PC-3 (cell line): ENCODE data around the gene WBP4. TPM values are rescaled to one million over a fixed set of nuclear protein-coding genes. Genes with fewer than 3 reads are reported as not detected.

Experiments used
- ATAC-seq: fragments of 200-7000 bp; cut with Tn5 transposase; 2 replicates; pipeline ENCODE4 v1.9.1; 2020; ENCODE audit warnings: mild to moderate bottlenecking, moderate library complexity
- BruUV-seq: library from RNA; stranded (reverse); fragments of 400-500 nt; replicated peaks from 2 replicates; lab custom pipeline; 2021; lab: Mats Ljungman, UMichigan
- CTCF ChIA-PET: fragments of 300-600 bp; sonication (Branson Sonifier 250); formaldehyde crosslinking; loops from one replicate; lab custom pipeline; 2022; ENCODE audit warnings: antibody characterized with exemption; lab: Charles Lee
- POLR2A ChIA-PET: fragments of 300-600 bp; sonication (Branson Sonifier 250); formaldehyde crosslinking; loops from one replicate; lab custom pipeline; 2022; ENCODE audit warnings: antibody characterized with exemption; ENCODE audit not compliant: unreplicated experiment; lab: Charles Lee
- DNase-seq: peaks from one replicate; pipeline ENCODE4 v3.0.0-alpha.2; 2015
- H2AFZ ChIP-seq: fragments of 300-600 bp; sonication (generic); 2 replicates; pipeline ENCODE4 v1.6.0; 2016; ENCODE audit warnings: antibody characterized with exemption, low read length
- H3F3A ChIP-seq: fragments of 300-600 bp; sonication (generic); one replicate; pipeline ENCODE4 v1.6.0; 2017; ENCODE audit warnings: antibody characterized with exemption, low read length, control low read depth, mild to moderate bottlenecking; ENCODE audit not compliant: unreplicated experiment
- H3K27ac ChIP-seq: fragments of 300-600 bp; sonication (generic); 2 replicates; pipeline ENCODE4 v1.5.1; 2016; ENCODE audit warnings: mild to moderate bottlenecking, low read length
- H3K27me3 ChIP-seq: fragments of 300-600 bp; sonication (generic); 2 replicates; pipeline ENCODE4 v1.6.1; 2016; ENCODE audit warnings: low read length, mixed read lengths
- H3K36me3 ChIP-seq: fragments of 300-600 bp; sonication (generic); 2 replicates; pipeline ENCODE4 v1.6.1; 2016; ENCODE audit warnings: low read depth, mixed run types, low read length, mixed read lengths
- H3K4me1 ChIP-seq: fragments of 300-600 bp; sonication (generic); 2 replicates; pipeline ENCODE4 v1.5.1; 2016; ENCODE audit warnings: low read length; ENCODE audit not compliant: insufficient read depth
- H3K4me2 ChIP-seq: fragments of 300-600 bp; sonication (generic); 2 replicates; pipeline ENCODE4 v1.6.0; 2016; ENCODE audit warnings: low read length
- H3K4me3 ChIP-seq: fragments of 300-600 bp; sonication (generic); 2 replicates; pipeline ENCODE4 v1.5.1; 2016; ENCODE audit warnings: mild to moderate bottlenecking, low read length, mixed read lengths
- H3K79me2 ChIP-seq: fragments of 300-600 bp; sonication (generic); 2 replicates; pipeline ENCODE4 v1.6.1; 2017; ENCODE audit warnings: low read length, mixed read lengths
- H3K9ac ChIP-seq: fragments of 300-600 bp; sonication (generic); 2 replicates; pipeline ENCODE4 v1.6.0; 2016; ENCODE audit warnings: mild to moderate bottlenecking, low read length
- H3K9me2 ChIP-seq: fragments of 300-600 bp; sonication (generic); replicated peaks from 2 replicates; pipeline ENCODE4 v1.6.1; 2016; ENCODE audit warnings: mixed run types, low read length, mixed read lengths
- H3K9me3 ChIP-seq: fragments of 300-600 bp; sonication (generic); 2 replicates; pipeline ENCODE4 v1.6.1; 2016; ENCODE audit warnings: low read length, mixed read lengths
- H4K20me1 ChIP-seq: fragments of 300-600 bp; sonication (generic); 2 replicates; pipeline ENCODE4 v1.6.1; 2016; ENCODE audit warnings: low read length, mixed read lengths
- EZH2 ChIP-seq: fragments of 300-600 bp; sonication (generic); IDR thresholded peaks from one replicate; pipeline ENCODE4 v1.6.1; 2017; ENCODE audit warnings: antibody characterized with exemption, mild to moderate bottlenecking, low read length; ENCODE audit not compliant: unreplicated experiment
- EZH2phosphoT487 ChIP-seq: fragments of 300-600 bp; sonication (generic); IDR thresholded peaks from 2 replicates; pipeline ENCODE4 v1.6.1; 2018; ENCODE audit warnings: mild to moderate bottlenecking, antibody characterized with exemption, low read length, borderline replicate concordance
- intact Hi-C: fragments of 100-400 bp; cut with micrococcal nuclease; formaldehyde crosslinking; loops from 2 replicates; pipeline ENCODE4 v1.9.0; 2023
- total RNA-seq: library from RNA; depleted of rRNA; stranded (reverse); fragments of >200 nt; gene quantifications from 2 replicates; pipeline ENCODE4 v1.2.3, GENCODE V29; 2014
- TF ChIP-seq, protein P1 (sequence below): fragments of 300-600 bp; sonication (generic); conservative IDR thresholded peaks from 2 replicates; pipeline ENCODE4 v1.5.1; 2017; ENCODE audit warnings: antibody characterized with exemption, low read depth, mild to moderate bottlenecking, low read length

WBP4 gene
- total RNA-seq, 1 experiment from 2014 or later, result 7.3 TPM

DNA sequence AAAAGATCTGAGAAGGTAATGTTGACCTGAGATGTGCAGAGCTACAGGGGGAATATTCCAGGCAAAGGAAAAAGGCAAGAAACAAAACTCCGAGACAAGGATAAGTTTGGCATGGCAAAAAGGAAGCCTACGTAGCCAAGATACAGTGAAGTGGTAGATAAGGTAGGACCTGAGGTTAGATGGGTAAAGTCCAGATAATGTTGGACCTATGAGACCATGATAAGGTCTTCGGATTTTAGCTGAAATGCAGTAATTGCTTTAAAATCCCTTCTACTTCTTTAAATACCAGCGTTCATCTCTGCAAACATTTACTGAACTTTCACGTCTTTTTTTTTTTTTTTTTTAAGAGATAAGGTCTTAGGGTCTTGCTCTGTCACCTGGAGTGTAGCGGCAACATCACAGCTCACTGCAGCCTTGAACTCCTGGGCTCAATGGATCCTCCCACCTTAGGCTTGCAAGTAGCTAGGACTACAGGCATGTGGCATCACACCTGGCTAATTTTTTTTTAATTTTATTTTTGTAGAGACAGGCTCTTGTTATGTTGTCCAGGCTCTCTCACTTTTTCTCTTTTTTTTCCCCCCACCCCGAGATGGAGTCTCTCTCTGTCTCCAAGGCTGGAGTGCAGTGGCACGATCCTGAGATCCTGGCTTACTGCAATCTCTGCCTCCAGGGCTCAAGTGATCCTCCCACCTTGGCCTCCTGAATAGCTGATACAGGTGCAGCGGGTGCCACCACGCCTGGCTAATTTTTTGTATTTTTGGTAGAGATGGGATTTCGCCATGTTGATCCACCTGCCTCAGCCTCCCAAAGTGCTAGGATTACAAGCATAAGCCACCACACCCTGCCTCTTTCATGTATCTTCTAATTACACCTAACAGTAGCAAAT, 4.2 kb upstream of the WBP4 start:
- peaks cover 27% of the 10 kb centered on the region for H3K4me1 ChIP-seq
- H3K9me2 ChIP-seq, result no peaks in the 10 kb centered on the region
- no peaks in the 10 kb centered on the region for H3K27me3 ChIP-seq
- intact Hi-C loops, result no loop called here
- no peak for ATAC-seq
- TF ChIP-seq, protein P1, sequence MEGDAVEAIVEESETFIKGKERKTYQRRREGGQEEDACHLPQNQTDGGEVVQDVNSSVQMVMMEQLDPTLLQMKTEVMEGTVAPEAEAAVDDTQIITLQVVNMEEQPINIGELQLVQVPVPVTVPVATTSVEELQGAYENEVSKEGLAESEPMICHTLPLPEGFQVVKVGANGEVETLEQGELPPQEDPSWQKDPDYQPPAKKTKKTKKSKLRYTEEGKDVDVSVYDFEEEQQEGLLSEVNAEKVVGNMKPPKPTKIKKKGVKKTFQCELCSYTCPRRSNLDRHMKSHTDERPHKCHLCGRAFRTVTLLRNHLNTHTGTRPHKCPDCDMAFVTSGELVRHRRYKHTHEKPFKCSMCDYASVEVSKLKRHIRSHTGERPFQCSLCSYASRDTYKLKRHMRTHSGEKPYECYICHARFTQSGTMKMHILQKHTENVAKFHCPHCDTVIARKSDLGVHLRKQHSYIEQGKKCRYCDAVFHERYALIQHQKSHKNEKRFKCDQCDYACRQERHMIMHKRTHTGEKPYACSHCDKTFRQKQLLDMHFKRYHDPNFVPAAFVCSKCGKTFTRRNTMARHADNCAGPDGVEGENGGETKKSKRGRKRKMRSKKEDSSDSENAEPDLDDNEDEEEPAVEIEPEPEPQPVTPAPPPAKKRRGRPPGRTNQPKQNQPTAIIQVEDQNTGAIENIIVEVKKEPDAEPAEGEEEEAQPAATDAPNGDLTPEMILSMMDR, result no peak
- no peak for TF ChIP-seq EZH2phosphoT487
- no peak for TF ChIP-seq EZH2
- no peaks in the 10 kb centered on the region for H3K9me3 ChIP-seq
- ChIA-PET CTCF (interaction anchor here (0.6 kb wide), 2 partner anchors 17 to 71 kb away, joined by 3 to 5 read pairs; no protein-coding TSS in a partner anchor), POLR2A (no interaction called here)
- BruUV-seq, result no TSS peak
- peaks cover 66% of the 10 kb centered on the region for H3K79me2 ChIP-seq
- no peak overlapping the region for H3K9ac ChIP-seq
- no peak overlapping the region for H3K4me3 ChIP-seq
- no peak overlapping the region for H3K4me2 ChIP-seq
- H3K36me3 ChIP-seq, result no peaks in the 10 kb centered on the region
- DNase-seq, result no peak
- H3K27ac ChIP-seq, result no peak overlapping the region
- H4K20me1 ChIP-seq, result no peaks in the 10 kb centered on the region
- H2AFZ ChIP-seq, result no peak overlapping the region
- H3F3A ChIP-seq, result no peaks in the 10 kb centered on the region

DNA sequence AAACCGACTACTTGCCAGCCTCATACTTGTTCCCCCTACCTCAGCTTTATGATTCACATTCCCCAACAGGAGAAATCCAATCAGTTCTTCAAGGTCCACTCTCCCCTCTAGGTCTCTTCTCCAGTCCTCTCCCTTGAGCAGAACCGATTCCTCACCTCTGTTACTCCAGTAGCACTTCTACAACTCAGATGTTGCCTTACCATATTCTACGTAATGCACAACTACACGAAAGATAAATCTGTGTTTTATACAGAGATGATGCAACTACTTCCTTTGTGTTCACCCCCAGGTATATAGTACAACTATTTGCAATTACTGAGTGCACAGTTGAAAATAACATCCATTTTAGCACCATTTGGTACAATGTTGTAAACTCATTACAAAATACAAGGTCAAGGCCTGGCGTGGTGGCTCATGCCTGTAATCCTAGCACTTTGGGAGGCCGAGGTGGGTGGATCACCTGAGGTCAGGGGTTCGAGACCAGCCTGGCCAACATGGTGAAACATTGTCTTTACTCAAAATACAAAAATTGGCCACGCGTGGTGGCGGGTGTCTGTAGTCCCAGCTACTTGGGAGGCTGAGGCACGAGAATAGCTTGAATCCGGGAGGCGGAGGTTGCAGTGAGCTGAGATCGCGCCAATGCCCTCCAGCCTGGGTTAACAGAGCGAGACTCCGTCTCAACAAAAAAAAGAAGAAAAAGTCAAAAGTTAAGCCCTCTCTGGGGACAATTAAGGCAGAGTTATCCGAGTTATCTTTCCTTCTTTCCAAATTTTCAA, 2.8 kb upstream of the WBP4 start:
- peaks cover 66% of the 10 kb centered on the region for H3K79me2 ChIP-seq
- H3K27me3 ChIP-seq, result no peaks in the 10 kb centered on the region
- H3K9ac ChIP-seq, result no peak overlapping the region; the same call in 1 of the 2 replicates
- H3K9me3 ChIP-seq, result no peaks in the 10 kb centered on the region
- no peaks in the 10 kb centered on the region for H3F3A ChIP-seq
- DNase-seq, result no peak
- no peaks in the 10 kb centered on the region for H3K36me3 ChIP-seq
- no TSS peak for BruUV-seq
- intact Hi-C loops, result no loop called here
- ChIA-PET CTCF (interaction anchor here (0.7 kb wide), 1 partner anchor 81 kb away, joined by 3 read pairs; no protein-coding TSS in a partner anchor), POLR2A (no interaction called here)
- TF ChIP-seq EZH2 (no peak), EZH2phosphoT487 (no peak)
- TF ChIP-seq, protein P1, result no peak
- peak overlapping the region; percentile 82 for H3K4me3 ChIP-seq
- no peak overlapping the region for H2AFZ ChIP-seq
- peak overlapping the region; percentile 98 for H3K4me2 ChIP-seq
- ATAC-seq, result no peak
- peaks cover 28% of the 10 kb centered on the region for H3K4me1 ChIP-seq
- no peak overlapping the region for H3K27ac ChIP-seq
- peaks cover 1% of the 10 kb centered on the region for H4K20me1 ChIP-seq
- H3K9me2 ChIP-seq, result no peaks in the 10 kb centered on the region
